Neural progenitor cell (in vitro differentiated cells): ENCODE measurements around the gene RGS3. TPM values are rescaled to one million over a fixed set of nuclear protein-coding genes. Genes with fewer than 3 reads are reported as not detected.
"Not testable (repeated sequence)": the region's sequence is repeated elsewhere in the genome, so short reads cannot be mapped to it uniquely, and the experiment has no call there.

ENCODE experiments used
- DNase-seq: peaks from one replicate; pipeline ENCODE4 v3.0.0-alpha.2; 2016; ENCODE audit warnings: low spot score
- H2AFZ ChIP-seq: fragments of 200-600 bp; sonication (generic); replicated peaks from 2 replicates; pipeline ENCODE4 v1.6.1; 2016; ENCODE audit warnings: antibody characterized with exemption
- H3F3A ChIP-seq: fragments of 200-600 bp; sonication (generic); 2 replicates; pipeline ENCODE4 v1.6.1; 2016; ENCODE audit warnings: antibody characterized with exemption, low read depth
- H3K27ac ChIP-seq: fragments of 200-600 bp; sonication (generic); 2 replicates; pipeline ENCODE4 v1.5.1; 2016; ENCODE audit warnings: mild to moderate bottlenecking
- H3K27me3 ChIP-seq: fragments of 200-600 bp; sonication (generic); 2 replicates; pipeline ENCODE4 v1.6.1; 2016; ENCODE audit warnings: mild to moderate bottlenecking, moderate library complexity
- H3K36me3 ChIP-seq: fragments of 200-600 bp; sonication (generic); 2 replicates; pipeline ENCODE4 v1.5.1; 2016
- H3K4me1 ChIP-seq: fragments of 200-600 bp; sonication (generic); 2 replicates; pipeline ENCODE4 v1.6.1; 2016; ENCODE audit warnings: mixed run types
- H3K4me2 ChIP-seq: fragments of 200-600 bp; sonication (generic); 2 replicates; pipeline ENCODE4 v1.6.1; 2016
- H3K4me3 ChIP-seq: fragments of 200-600 bp; sonication (generic); 2 replicates; pipeline ENCODE4 v1.5.1; 2016
- H3K79me2 ChIP-seq: fragments of 200-600 bp; sonication (generic); 2 replicates; pipeline ENCODE4 v1.6.1; 2016; ENCODE audit warnings: low read depth
- H3K9ac ChIP-seq: fragments of 200-600 bp; sonication (generic); 2 replicates; pipeline ENCODE4 v1.6.1; 2016
- H3K9me3 ChIP-seq: fragments of 200-600 bp; sonication (generic); 2 replicates; pipeline ENCODE4 v1.5.1; 2016; ENCODE audit warnings: low read depth
- H4K20me1 ChIP-seq: fragments of 200-600 bp; sonication (generic); 2 replicates; pipeline ENCODE4 v1.6.1; 2016; ENCODE audit warnings: low read depth
- H3K27ac Mint-ChIP-seq: 3 replicates; pipeline ENCODE4 v1.8.0; 2021; ENCODE audit warnings: mixed read lengths
- H3K27me3 Mint-ChIP-seq: 2 replicates; pipeline ENCODE4 v1.8.0; 2022; ENCODE audit warnings: low read depth, mild to moderate bottlenecking, inconsistent platforms, moderate library complexity, mixed read lengths; ENCODE audit not compliant: insufficient read depth
- H3K36me3 Mint-ChIP-seq: 3 replicates; pipeline ENCODE4 v1.8.0; 2021; ENCODE audit warnings: mixed read lengths
- H3K4me1 Mint-ChIP-seq: 3 replicates; pipeline ENCODE4 v1.8.0; 2021; ENCODE audit warnings: mixed read lengths
- H3K4me3 Mint-ChIP-seq: 3 replicates; pipeline ENCODE4 v1.8.0; 2021; ENCODE audit warnings: mild to moderate bottlenecking, moderate library complexity, mixed read lengths
- H3K9me3 Mint-ChIP-seq: 3 replicates; pipeline ENCODE4 v1.8.0; 2020; ENCODE audit warnings: mixed read lengths
- EZH2 ChIP-seq: fragments of 200-600 bp; sonication (generic); IDR thresholded peaks from 2 replicates; pipeline ENCODE4 v1.6.1; 2017; ENCODE audit warnings: antibody characterized with exemption, mild to moderate bottlenecking, moderate library complexity
- EZH2phosphoT487 ChIP-seq: fragments of 200-600 bp; sonication (generic); IDR thresholded peaks from 2 replicates; pipeline ENCODE4 v1.6.1; 2017; ENCODE audit warnings: antibody characterized with exemption
- total RNA-seq: library from RNA; depleted of rRNA; stranded (reverse); fragments of >200 nt; gene quantifications from 2 replicates; pipeline ENCODE4 v1.2.3, GENCODE V29; 2015; ENCODE audit warnings: low replicate concordance
- TF ChIP-seq, protein P1 (sequence below): fragments of 200-600 bp; sonication (generic); IDR thresholded peaks from 2 replicates; pipeline ENCODE4 v1.5.1; 2017; ENCODE audit warnings: antibody characterized with exemption, mild to moderate bottlenecking

Gene RGS3
- total RNA-seq, 1 donor from 2014 or later = 30.3 TPM

DNA sequence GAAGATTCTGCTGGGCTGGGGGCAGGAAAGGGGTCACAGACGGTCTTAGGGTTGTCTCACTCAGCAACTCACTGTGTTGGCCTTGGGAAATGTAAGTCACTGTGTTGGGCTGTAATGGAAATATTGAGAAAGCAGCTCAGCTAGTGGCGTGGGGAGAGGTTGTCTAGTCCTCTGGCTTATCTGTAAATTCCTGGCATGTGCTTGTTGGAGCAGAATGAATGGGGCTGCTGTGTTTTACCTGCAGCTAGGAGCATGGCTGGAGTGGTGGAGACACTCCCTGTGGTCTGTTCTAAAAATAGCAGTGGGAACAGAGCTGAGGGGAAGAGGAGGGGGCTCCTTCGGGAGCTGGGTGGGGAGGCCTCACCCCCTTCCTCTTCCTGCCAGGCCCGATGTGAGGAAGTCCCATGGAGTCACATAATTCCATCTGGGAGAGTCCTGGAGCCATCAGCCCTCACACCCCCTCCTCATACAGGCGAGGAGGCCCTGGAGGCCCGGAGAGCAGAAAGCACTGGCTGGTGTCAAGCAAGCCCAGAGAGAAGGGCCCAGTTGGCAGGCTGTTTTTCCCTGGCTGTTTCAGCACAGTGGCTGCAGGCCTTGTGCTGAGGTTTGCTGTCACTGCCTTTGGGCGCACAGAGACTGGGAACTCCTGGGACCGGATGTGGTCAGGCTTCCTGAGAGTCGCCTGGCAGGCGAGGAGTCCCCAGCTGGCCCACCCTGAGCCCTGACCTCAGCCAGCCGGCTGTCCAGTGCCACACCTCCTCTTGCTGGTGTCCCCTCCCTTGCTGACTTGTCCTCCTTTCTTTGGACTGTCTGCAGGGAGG, 84.9 kb downstream of the RGS3 start:
- peaks cover 9% of the 10 kb centered on the region for H3K27me3 Mint-ChIP-seq
- no peaks in the 10 kb centered on the region for H3K9me3 ChIP-seq
- peak; percentile 20 for DNase-seq
- no peaks in the 10 kb centered on the region for H3K36me3 Mint-ChIP-seq
- H3K9ac ChIP-seq = no peak overlapping the region
- TF ChIP-seq, protein P1, sequence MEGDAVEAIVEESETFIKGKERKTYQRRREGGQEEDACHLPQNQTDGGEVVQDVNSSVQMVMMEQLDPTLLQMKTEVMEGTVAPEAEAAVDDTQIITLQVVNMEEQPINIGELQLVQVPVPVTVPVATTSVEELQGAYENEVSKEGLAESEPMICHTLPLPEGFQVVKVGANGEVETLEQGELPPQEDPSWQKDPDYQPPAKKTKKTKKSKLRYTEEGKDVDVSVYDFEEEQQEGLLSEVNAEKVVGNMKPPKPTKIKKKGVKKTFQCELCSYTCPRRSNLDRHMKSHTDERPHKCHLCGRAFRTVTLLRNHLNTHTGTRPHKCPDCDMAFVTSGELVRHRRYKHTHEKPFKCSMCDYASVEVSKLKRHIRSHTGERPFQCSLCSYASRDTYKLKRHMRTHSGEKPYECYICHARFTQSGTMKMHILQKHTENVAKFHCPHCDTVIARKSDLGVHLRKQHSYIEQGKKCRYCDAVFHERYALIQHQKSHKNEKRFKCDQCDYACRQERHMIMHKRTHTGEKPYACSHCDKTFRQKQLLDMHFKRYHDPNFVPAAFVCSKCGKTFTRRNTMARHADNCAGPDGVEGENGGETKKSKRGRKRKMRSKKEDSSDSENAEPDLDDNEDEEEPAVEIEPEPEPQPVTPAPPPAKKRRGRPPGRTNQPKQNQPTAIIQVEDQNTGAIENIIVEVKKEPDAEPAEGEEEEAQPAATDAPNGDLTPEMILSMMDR = no peak
- TF ChIP-seq EZH2 (no peak), EZH2phosphoT487 (no peak)
- H3K9me3 Mint-ChIP-seq = no peaks in the 10 kb centered on the region
- no peaks in the 10 kb centered on the region for H4K20me1 ChIP-seq
- no peaks in the 10 kb centered on the region for H3K79me2 ChIP-seq
- peaks cover 50% of the 10 kb centered on the region for H3K4me1 Mint-ChIP-seq
- peaks cover 20% of the 10 kb centered on the region for H3K4me1 ChIP-seq
- no peak overlapping the region for H2AFZ ChIP-seq
- no peaks in the 10 kb centered on the region for H3F3A ChIP-seq
- H3K36me3 ChIP-seq = no peaks in the 10 kb centered on the region
- no peak overlapping the region for H3K4me3 ChIP-seq
- peak overlapping the region; percentile 97 for H3K27ac Mint-ChIP-seq
- H3K4me2 ChIP-seq = no peak overlapping the region
- H3K27ac ChIP-seq = no peak overlapping the region
- no peak overlapping the region for H3K4me3 Mint-ChIP-seq
- H3K27me3 ChIP-seq = no peaks in the 10 kb centered on the region

DNA sequence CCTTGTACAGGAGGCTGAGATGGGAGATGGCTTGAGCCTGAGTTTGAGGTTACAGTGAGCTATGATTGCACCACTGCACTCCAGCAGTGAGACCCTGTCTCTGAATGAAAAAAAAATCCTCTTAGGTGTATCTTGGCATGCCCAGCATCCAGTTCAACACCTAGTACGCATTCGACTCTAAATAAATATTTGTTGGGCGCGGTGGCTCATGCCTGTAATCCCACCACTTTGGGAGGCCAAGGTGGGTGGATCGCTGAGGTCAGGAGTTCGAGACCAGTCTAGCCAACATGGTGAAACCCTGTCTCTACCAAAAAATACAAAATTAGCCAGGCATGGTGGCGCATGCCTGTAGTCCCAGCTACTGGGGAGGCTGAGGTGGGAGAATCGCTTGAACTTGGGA, 86.4 kb downstream of the RGS3 start:
- H3K27me3 ChIP-seq, DNase-seq, H3K9ac ChIP-seq, H3K4me2 ChIP-seq, H4K20me1 ChIP-seq, H3K36me3 ChIP-seq, H3K79me2 ChIP-seq, H2AFZ ChIP-seq, H3K4me3 Mint-ChIP-seq, H3K9me3 ChIP-seq, H3K27ac Mint-ChIP-seq, H3K27me3 Mint-ChIP-seq, H3K27ac ChIP-seq, H3F3A ChIP-seq, H3K36me3 Mint-ChIP-seq, H3K4me3 ChIP-seq, H3K9me3 Mint-ChIP-seq: not testable (repeated sequence)
- peaks cover 16% of the 10 kb centered on the region for H3K4me1 ChIP-seq
- H3K4me1 Mint-ChIP-seq = peaks cover 39% of the 10 kb centered on the region

- Mint-ChIP-seq H3K4me1 (peaks cover 16% of the 10 kb centered on the region), H3K4me3 (no peak overlapping the region), H3K36me3 (no peaks in the 10 kb centered on the region), H3K27me3 (peaks cover 4% of the 10 kb centered on the region), H3K27ac (peak overlapping the region; percentile 39), H3K9me3 (no peaks in the 10 kb centered on the region)
- Histone ChIP-seq H3K9ac (no peak overlapping the region), H3K27ac (no peak overlapping the region), H3K4me3 (no peak overlapping the region), H3K4me1 (no peaks in the 10 kb centered on the region), H2AFZ (no peak overlapping the region), H3K36me3 (no peaks in the 10 kb centered on the region), H3K79me2 (no peaks in the 10 kb centered on the region), H3K27me3 (no peaks in the 10 kb centered on the region), H3K9me3 (no peaks in the 10 kb centered on the region), H3K4me2 (no peak overlapping the region), H4K20me1 (no peaks in the 10 kb centered on the region), H3F3A (no peaks in the 10 kb centered on the region)
- no peak for TF ChIP-seq EZH2phosphoT487
- TF ChIP-seq EZH2 = no peak
- TF ChIP-seq, protein P1 = no peak
- DNase-seq = no peak
Observed at GRCh38 chr9:113556877-113557593, 93.5 kb downstream of the RGS3 start.
